H4 (cell line): Measurements from ENCODE around the gene FILIP1. TPM values are rescaled to one million over a fixed set of nuclear protein-coding genes. Genes with fewer than 3 reads are reported as not detected.
A peak's percentile ranks its signal among the peaks of the same experiment; 100 is the strongest.

Experiments used
- DNase-seq: peaks from one replicate; pipeline ENCODE4 v3.0.0-alpha.2; 2015; ENCODE audit warnings: low spot score
- total RNA-seq: library from RNA; depleted of rRNA; stranded (reverse); fragments of >200 nt; shearing (Covaris generic); gene quantifications from 2 replicates; pipeline ENCODE4 v1.2.3, GENCODE V29; 2014; rRNA removed

The FILIP1 gene
- 0.31 and 0.88 TPM in 2 replicates for total RNA-seq

- DNase-seq: no peak
Measured at GRCh38 chr6:75493400-75494064, at the start of gene FILIP1. FILIP1 (minus strand) TSS chr6:75493800; CDS start chr6:75414972, 78,828 bp downstream.

GRCh38 chr6:75543311-75543710, 49.7 kb upstream of the FILIP1 start:
- DNase-seq: no peak

- DNase-seq: no peak
Measured at GRCh38 chr6:75539136-75539535, 45.5 kb upstream of the FILIP1 start.

- peak; percentile 79 for DNase-seq
Measured at GRCh38 chr6:75532521-75532920, 38.9 kb upstream of the FILIP1 start.

- no peak for DNase-seq
Measured at GRCh38 chr6:75531174-75531573, 37.6 kb upstream of the FILIP1 start.

- no peak for DNase-seq
Measured at GRCh38 chr6:75530696-75531095, 37.1 kb upstream of the FILIP1 start.

- DNase-seq: no peak
Measured at GRCh38 chr6:75528423-75528822, 34.8 kb upstream of the FILIP1 start.

- DNase-seq: peak; percentile 72
Measured at GRCh38 chr6:75526502-75527127, 33.0 kb upstream of the FILIP1 start.

GRCh38 chr6:75525682-75526081, 32.1 kb upstream of the FILIP1 start:
- DNase-seq: no peak

- DNase-seq: peak; percentile 99
Measured at GRCh38 chr6:75524322-75524972, 30.8 kb upstream of the FILIP1 start.

- DNase-seq: no peak
Measured at GRCh38 chr6:75516757-75517156, 23.2 kb upstream of the FILIP1 start.

- no peak for DNase-seq
Measured at GRCh38 chr6:75512591-75512990, 19.0 kb upstream of the FILIP1 start.

- DNase-seq: no peak
Measured at GRCh38 chr6:75505424-75505823, 11.8 kb upstream of the FILIP1 start.

- DNase-seq: no peak
Measured at GRCh38 chr6:75504465-75505222, 11.0 kb upstream of the FILIP1 start.

GRCh38 chr6:75503291-75503690, 9.7 kb upstream of the FILIP1 start:
- no peak for DNase-seq

- DNase-seq: no peak
Measured at GRCh38 chr6:75502884-75503283, 9.3 kb upstream of the FILIP1 start.

GRCh38 chr6:75501756-75502155, 8.2 kb upstream of the FILIP1 start:
- DNase-seq: no peak

GRCh38 chr6:75499640-75500039, 6.0 kb upstream of the FILIP1 start:
- no peak for DNase-seq

- DNase-seq: no peak
Measured at GRCh38 chr6:75498862-75499261, 5.3 kb upstream of the FILIP1 start.

- DNase-seq: no peak
Measured at GRCh38 chr6:75497994-75498393, 4.4 kb upstream of the FILIP1 start.

- DNase-seq: no peak
Measured at GRCh38 chr6:75495011-75495410, 1.4 kb upstream of the FILIP1 start.

- DNase-seq: no peak
Measured at GRCh38 chr6:75494290-75494689, 690 bp upstream of the FILIP1 start.
